GM06990 (cell line): ENCODE results near the gene STPG1.
"Not testable (repeated sequence)": the region's sequence is repeated elsewhere in the genome, so short reads cannot be mapped to it uniquely, and the experiment has no call there.

ENCODE experiments used
- DNase-seq: peaks from one replicate; pipeline ENCODE4 v3.0.0-alpha.2; 2011; ENCODE audit not compliant: insufficient read length; ENCODE audit errors: extremely low read depth
- H3K27me3 ChIP-seq: replicated peaks from 2 replicates; pipeline ENCODE4 v1.6.0; 2011; ENCODE audit warnings: low read length; ENCODE audit not compliant: control insufficient read depth, insufficient read depth
- H3K36me3 ChIP-seq: 2 replicates; pipeline ENCODE4 v1.5.1; 2011; ENCODE audit warnings: low read length; ENCODE audit not compliant: control insufficient read depth, insufficient read depth
- H3K4me3 ChIP-seq: replicated peaks from 2 replicates; pipeline ENCODE4 v1.5.1; 2011; ENCODE audit warnings: low read depth, mild to moderate bottlenecking, control low read depth, low read length
- TF ChIP-seq, protein P1 (sequence below): IDR thresholded peaks from 2 replicates; pipeline ENCODE4 v1.5.1; 2011; ENCODE audit warnings: low read length, control low read depth, mild to moderate bottlenecking, inconsistent platforms; ENCODE audit not compliant: insufficient read depth, poor library complexity, severe bottlenecking

STPG1 gene

DNA sequence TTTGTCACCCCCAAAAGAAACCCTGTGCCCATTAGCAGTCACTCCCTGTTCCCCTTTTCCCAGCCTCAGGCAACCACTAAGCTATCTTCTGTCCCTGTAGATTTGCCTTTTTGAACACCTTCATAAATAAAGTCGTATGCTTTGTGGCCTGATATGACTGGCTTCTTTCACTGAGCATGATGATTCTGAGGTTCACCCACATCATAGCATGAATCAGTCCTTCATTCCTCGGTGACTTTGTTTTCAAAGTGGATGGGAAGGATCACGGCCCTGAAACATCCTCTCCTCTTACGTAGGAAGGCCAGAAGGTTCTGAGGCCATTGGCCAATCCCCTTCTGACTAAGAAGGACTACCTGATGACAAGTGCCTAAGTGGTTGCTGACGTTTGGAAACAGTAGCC, 41.1 kb upstream of the STPG1 start:
- TF ChIP-seq, protein P1, sequence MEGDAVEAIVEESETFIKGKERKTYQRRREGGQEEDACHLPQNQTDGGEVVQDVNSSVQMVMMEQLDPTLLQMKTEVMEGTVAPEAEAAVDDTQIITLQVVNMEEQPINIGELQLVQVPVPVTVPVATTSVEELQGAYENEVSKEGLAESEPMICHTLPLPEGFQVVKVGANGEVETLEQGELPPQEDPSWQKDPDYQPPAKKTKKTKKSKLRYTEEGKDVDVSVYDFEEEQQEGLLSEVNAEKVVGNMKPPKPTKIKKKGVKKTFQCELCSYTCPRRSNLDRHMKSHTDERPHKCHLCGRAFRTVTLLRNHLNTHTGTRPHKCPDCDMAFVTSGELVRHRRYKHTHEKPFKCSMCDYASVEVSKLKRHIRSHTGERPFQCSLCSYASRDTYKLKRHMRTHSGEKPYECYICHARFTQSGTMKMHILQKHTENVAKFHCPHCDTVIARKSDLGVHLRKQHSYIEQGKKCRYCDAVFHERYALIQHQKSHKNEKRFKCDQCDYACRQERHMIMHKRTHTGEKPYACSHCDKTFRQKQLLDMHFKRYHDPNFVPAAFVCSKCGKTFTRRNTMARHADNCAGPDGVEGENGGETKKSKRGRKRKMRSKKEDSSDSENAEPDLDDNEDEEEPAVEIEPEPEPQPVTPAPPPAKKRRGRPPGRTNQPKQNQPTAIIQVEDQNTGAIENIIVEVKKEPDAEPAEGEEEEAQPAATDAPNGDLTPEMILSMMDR: no peak
- DNase-seq: no peak
- H3K36me3 ChIP-seq: peaks cover 14% of the 10 kb centered on the region

DNA sequence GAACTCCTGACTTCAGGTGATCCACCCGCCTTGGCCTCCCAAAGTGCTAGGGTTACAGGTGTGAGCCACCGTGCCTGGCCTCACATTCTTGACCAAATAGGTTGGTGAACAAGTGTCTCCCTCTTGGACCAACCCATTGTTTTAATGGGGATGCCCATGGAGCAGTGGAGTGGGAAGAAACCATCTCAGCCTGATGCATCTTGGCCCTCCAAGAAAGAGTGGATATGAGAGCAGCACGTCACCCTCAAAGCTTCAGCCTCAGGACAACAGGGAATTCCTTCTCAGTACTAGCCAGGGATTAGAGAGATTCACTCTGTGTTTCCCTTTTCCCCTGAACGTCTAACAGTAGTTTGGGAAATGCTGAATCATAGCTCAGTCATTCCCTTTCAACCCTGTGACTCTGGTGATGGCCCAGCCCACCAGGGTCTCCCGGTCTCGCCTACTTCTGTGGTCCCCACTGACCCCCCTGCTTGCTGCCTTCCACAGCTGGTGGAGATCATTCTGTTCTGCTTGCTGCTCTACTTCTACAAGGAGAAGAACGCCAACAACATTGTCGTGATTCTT, 39.4 kb upstream of the STPG1 start:
- H3K27me3 ChIP-seq: no peaks in the 10 kb centered on the region
- DNase-seq: no peak
- H3K4me3 ChIP-seq: no peak overlapping the region
- TF ChIP-seq, protein P1: no peak
- H3K36me3 ChIP-seq: peaks cover 11% of the 10 kb centered on the region

More for the DNA sequence above, 41.1 kb upstream of the STPG1 start:
- Histone ChIP-seq H3K27me3 (no peaks in the 10 kb centered on the region), H3K4me3 (no peak overlapping the region)

DNA sequence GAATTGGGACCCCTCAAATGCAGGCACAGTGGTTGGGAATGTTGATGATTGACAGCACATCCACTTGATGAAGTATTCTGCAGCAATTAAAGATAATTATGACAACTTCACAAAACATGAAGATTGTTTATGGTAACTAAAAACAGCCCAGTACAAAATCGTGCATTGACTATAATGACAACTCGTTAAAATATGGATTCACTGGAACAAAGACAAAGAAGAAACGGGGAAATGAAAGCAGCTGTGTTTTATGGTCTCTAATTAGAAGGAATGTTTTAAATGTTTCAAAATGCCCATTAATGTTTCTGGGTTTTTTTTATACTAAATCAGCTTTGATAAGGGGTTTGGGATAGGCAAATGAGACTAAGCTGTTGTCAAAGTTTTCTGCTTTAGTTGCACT, 38.2 kb upstream of the STPG1 start:
- no peaks in the 10 kb centered on the region for H3K27me3 ChIP-seq
- peaks cover 8% of the 10 kb centered on the region for H3K36me3 ChIP-seq
- H3K4me3 ChIP-seq: no peak overlapping the region
- no peak for DNase-seq
- TF ChIP-seq, protein P1: no peak

DNA sequence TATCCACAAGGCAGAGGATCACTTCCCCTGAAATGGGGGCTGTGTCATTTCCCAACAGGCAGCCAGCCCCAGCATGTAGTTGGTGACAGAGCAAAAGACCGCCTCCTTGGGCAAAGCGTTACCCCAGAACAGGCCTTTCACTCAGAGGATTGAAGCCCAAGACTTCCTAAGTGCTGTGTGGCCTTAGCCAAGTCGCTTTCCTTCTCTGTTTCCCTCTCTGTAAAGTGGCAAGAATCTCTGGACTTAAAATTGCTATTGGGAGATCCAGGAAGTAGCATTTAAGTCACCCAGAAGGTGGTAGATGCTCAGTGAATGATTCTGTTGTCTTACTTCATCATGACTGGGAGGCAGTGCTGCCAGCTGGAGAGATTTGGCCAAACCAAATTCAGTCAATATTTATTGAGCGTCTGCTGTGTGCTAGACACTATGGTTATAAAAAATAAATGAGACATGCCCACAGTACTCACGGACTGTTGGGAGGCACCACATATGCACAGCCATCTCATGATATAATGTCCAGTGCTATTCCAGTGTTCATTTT, 37.3 kb upstream of the STPG1 start:
- TF ChIP-seq, protein P1: no peak
- Histone ChIP-seq H3K4me3 (no peak overlapping the region), H3K27me3 (no peaks in the 10 kb centered on the region), H3K36me3 (peaks cover 5% of the 10 kb centered on the region; the same call in 1 of the 2 replicates)
- no peak for DNase-seq

DNA sequence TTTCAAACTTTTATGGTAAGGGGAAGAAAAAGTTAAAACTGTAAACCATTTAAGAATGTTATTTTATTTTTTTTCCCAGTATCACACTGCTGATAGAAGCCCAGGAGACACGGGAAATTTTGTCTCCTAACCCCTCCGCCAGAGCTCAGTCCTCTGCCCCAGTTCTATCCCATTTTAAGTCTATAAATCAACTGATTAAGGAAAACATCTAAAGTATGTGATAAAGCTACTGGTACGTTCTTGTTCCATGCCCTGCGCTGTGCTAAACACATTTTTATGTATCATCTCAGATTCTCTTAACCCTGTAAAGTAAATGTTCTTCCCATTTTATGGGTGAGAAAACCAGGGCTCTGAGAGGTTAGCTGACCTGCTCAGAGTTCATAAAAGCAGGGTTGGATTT, 36.7 kb upstream of the STPG1 start:
- H3K27me3 ChIP-seq: no peaks in the 10 kb centered on the region
- TF ChIP-seq, protein P1: no peak
- H3K36me3 ChIP-seq: 0 out of 2 replicates have a peak, but pooled peaks cover 4% of the 10 kb centered on the region
- DNase-seq: no peak
- H3K4me3 ChIP-seq: no peak overlapping the region

DNA sequence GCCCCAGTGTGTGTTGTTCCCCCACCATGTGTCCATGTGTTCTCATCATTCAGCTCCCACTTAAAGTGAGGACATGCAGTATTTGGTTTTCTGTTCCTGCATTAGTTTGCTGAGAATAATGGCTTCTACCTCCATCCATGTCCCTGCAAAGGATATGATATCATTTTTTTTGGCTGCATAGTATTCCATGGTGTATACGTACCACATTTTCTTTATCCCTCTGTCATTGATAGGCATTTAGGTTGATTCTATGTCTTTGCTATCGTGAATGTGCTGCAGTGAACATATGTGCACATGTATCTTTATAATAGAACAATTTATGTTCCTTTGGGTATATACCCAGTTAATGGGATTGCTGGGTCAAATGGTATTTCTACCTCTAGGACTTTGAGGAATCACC, 32.9 kb upstream of the STPG1 start:
- not testable (repeated sequence) for H3K36me3 ChIP-seq, DNase-seq, H3K27me3 ChIP-seq, H3K4me3 ChIP-seq
